Spleen (tissue), 11 donors: ENCODE results near the gene C11orf91. TPM values are rescaled to one million over a fixed set of nuclear protein-coding genes. Genes with fewer than 3 reads are reported as not detected.

Source experiments
- DNase-seq: peaks from one replicate; pipeline ENCODE4 v3.0.0-alpha.2; 2020
- H3K27ac ChIP-seq, 8 donors: fragments of 200-600 bp; sonication (generic) in 7 of 8; 1 replicate in 4 of 8; 2 replicates in 4 of 8; pipeline versions ENCODE4 v1.5.0 to v1.8.0; 2016 to 2021; ENCODE audit warnings: inconsistent platforms in 4 of 8, mild to moderate bottlenecking in 4 of 8, moderate library complexity in 1 of 8
- H3K27me3 ChIP-seq, 7 donors: fragments of 200-600 bp; sonication (generic) in 6 of 7; replicated peaks in 1 of 7; 1 replicate in 4 of 7; 2 replicates in 3 of 7; pipeline versions ENCODE4 v1.5.0 to v1.8.0; 2016 to 2021; ENCODE audit warnings: inconsistent platforms in 3 of 7, mild to moderate bottlenecking in 1 of 7
- H3K36me3 ChIP-seq, 6 donors: fragments of 200-600 bp; sonication (generic) in 5 of 6; 1 replicate in 4 of 6; 2 replicates in 2 of 6; pipeline versions ENCODE4 v1.5.0 to v1.8.0; 2016 to 2021; ENCODE audit warnings: inconsistent platforms in 2 of 6
- H3K4me1 ChIP-seq, 6 donors: fragments of 200-600 bp; sonication (generic) in 5 of 6; 1 replicate in 3 of 6; 2 replicates in 3 of 6; pipeline versions ENCODE4 v1.5.0 to v1.8.0; 2016 to 2021; ENCODE audit warnings: inconsistent platforms in 3 of 6
- H3K4me3 ChIP-seq, 8 donors: fragments of 200-600 bp; sonication (generic) in 7 of 8; 1 replicate in 4 of 8; 2 replicates in 4 of 8; pipeline versions ENCODE4 v1.5.0 to v1.8.0; 2016 to 2021; ENCODE audit warnings: inconsistent platforms in 4 of 8, mild to moderate bottlenecking in 4 of 8, moderate library complexity in 2 of 8
- H3K9me3 ChIP-seq, 8 donors: fragments of 200-600 bp; sonication (generic) in 7 of 8; 1 replicate in 4 of 8; 2 replicates in 4 of 8; pipeline versions ENCODE4 v1.5.0 to v1.8.0; 2016 to 2021; ENCODE audit warnings: inconsistent platforms in 4 of 8
- CTCF ChIP-seq, 11 experiments: fragments of 200-600 bp in 7 of 11; fragments of 450-650 bp in 4 of 11; sonication (generic) in 4 of 11; IDR thresholded peaks in 8 of 11; conservative IDR thresholded peaks in 3 of 11; 1 replicate in 7 of 11; 2 replicates in 4 of 11; pipeline versions ENCODE4 v1.4.0 to v1.8.0; 2016 to 2021; ENCODE audit warnings: antibody characterized with exemption in 11 of 11, inconsistent platforms in 4 of 11, mild to moderate bottlenecking in 1 of 11
- POLR2A ChIP-seq, 3 donors: fragments of 450-650 bp; IDR thresholded peaks; one replicate each; pipeline ENCODE4 v1.5.1; 2017; ENCODE audit warnings: antibody characterized with exemption in 3 of 3, mild to moderate bottlenecking in 1 of 3
- POLR2AphosphoS5 ChIP-seq, 3 donors: sonication (generic); formaldehyde crosslinking; IDR thresholded peaks; one replicate each; pipeline ENCODE4 v1.5.1; 2017; ENCODE audit warnings: antibody characterized with exemption in 3 of 3
- WGBS, 5 donors: extraction: QIAGEN DNeasy Blood & Tissue Kit in 3 of 5; methylation state at CpG; one replicate each; pipeline versions ENCODE4 v1.1.5 to v1.1.7; 2013 to 2018; 5-methylcytosine and 5-hydroxymethylcytosine counted together
- intact Hi-C: fragments of 100-400 bp; cut with DNase I; formaldehyde crosslinking; loops from one replicate; pipeline ENCODE4 v1.15.0; 2023; ENCODE audit warnings: low total_unique reads
- polyA plus RNA-seq, 3 donors: library from polyadenylated mRNA; stranded (reverse); fragments of 200-250 nt; gene quantifications; one replicate each; pipeline ENCODE4 v1.2.1, GENCODE V29; 2013
- total RNA-seq, 7 donors: library from RNA; depleted of rRNA in 3 of 7; stranded (reverse); fragments of >200 nt in 3 of 7; fragmentation: NEBNext Ultra II Directional in 4 of 7; extraction: Animal tissue kit (Norgen Biotek cat#: 25700) in 4 of 7; gene quantifications; one replicate each; pipeline versions ENCODE4 v1.1.0 to v1.2.1, GENCODE V29; 2016 to 2021
- donor health status: healthy with polysubstance abuse.
- donor health status: DM: no; HTN: no; CAD: no; lungs with moderate emphysema.
- donor health status: DM: no; HTN: no; CAD: no.
- donor health status: Bipolar disorder and iron deficiency.
- donor health status: healthy.
- donor health status: DM: no; HTN: no; CAD: no.
- donor health status: DM: yes; HTN: yes; CAD: no.

C11orf91 gene
- total and polyA plus RNA-seq, 10 donors, result 0.85 TPM; not detected in 9

DNA sequence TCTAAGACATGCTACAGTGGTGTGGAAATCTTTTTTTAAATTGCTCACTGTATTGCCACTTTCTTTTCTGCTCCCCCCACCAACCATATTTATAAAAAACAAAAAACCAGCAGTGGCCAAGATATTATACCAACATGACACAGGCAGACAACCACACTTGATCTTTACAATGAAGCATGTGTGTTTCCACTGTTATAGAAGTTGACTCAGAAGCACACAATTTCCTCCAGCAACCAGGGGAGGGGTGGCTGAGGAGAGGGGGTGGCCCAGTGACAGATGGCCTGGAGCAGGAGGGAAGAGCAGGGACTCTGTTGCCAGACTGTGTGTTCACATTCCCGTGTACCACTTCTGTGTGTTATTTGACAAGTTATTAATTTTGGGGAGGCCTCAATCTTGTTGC, 20.8 kb upstream of the C11orf91 start:
- Histone ChIP-seq H3K4me3 (no peak overlapping the region), H3K4me1 (peaks cover 13 to 48% (median 34%) of the 10 kb centered on the region in 6 donors)
- 44 to 73% (median 55%) methylated on average over 1 of the region's 1 CpG for WGBS, 5 donors

GRCh38 chr11:33719587-33719986, 19.0 kb upstream of the C11orf91 start:
- intact Hi-C loops, result no loop called here
- WGBS, 5 donors, result 77 to 86% (median 81%) methylated on average over 5 of the region's 5 CpGs
- H3K27ac ChIP-seq, result no peak overlapping the region

More for the DNA sequence above, 20.8 kb upstream of the C11orf91 start:
- no peak for DNase-seq
- Histone ChIP-seq H3K36me3 (peaks cover 0 to 64% (median 31%) of the 10 kb centered on the region in 6 donors), H3K9me3 (no peaks in the 10 kb centered on the region), H3K27me3 (no peaks in the 10 kb centered on the region), H3K27ac (peak overlapping the region in 3 of 8 donors; percentile 32 to 79 (median 73))
- TF ChIP-seq POLR2AphosphoS5 (IDR thresholded peaks at IDR 0.05), result no peak
- no peak for TF ChIP-seq POLR2A (IDR thresholded peaks at IDR 0.05)
- no peak for TF ChIP-seq CTCF (IDR thresholded peaks at IDR 0.05 in 8 of 11, conservative IDR thresholded peaks at IDR 0.05 in 3 of 11)
- intact Hi-C loops, result no loop called here

GRCh38 chr11:33718440-33718839, 17.8 kb upstream of the C11orf91 start:
- Histone ChIP-seq H3K27ac (no peak overlapping the region), H3K4me3 (no peak overlapping the region), H3K4me1 (peaks cover 5 to 26% (median 13%) of the 10 kb centered on the region in 6 donors), H3K27me3 (no peaks in the 10 kb centered on the region), H3K36me3 (peaks cover 0 to 94% (median 40%) of the 10 kb centered on the region in 6 donors), H3K9me3 (no peaks in the 10 kb centered on the region)
- no peak for TF ChIP-seq CTCF (IDR thresholded peaks at IDR 0.05 in 8 of 11, conservative IDR thresholded peaks at IDR 0.05 in 3 of 11)
- TF ChIP-seq POLR2AphosphoS5 (IDR thresholded peaks at IDR 0.05), result no peak
- no peak for TF ChIP-seq POLR2A (IDR thresholded peaks at IDR 0.05)
- intact Hi-C loops, result no loop called here
- 77 to 89% (median 85%) methylated on average over 2 of the region's 2 CpGs for WGBS, 5 donors
- DNase-seq, result no peak

More at GRCh38 chr11:33719587-33719986, 19.0 kb upstream of the C11orf91 start:
- H3K27me3 ChIP-seq, result no peaks in the 10 kb centered on the region
- H3K4me3 ChIP-seq, result no peak overlapping the region
- DNase-seq, result no peak
- TF ChIP-seq POLR2AphosphoS5 (IDR thresholded peaks at IDR 0.05) (no peak), CTCF (IDR thresholded peaks at IDR 0.05 in 8 of 11, conservative IDR thresholded peaks at IDR 0.05 in 3 of 11) (no peak), POLR2A (IDR thresholded peaks at IDR 0.05) (no peak)
- peaks cover 9 to 36% (median 25%) of the 10 kb centered on the region in 6 donors for H3K4me1 ChIP-seq
- no peaks in the 10 kb centered on the region for H3K9me3 ChIP-seq
- H3K36me3 ChIP-seq, result peaks cover 0 to 83% (median 35%) of the 10 kb centered on the region in 6 donors

GRCh38 chr11:33716243-33716642, 15.6 kb upstream of the C11orf91 start:
- peaks cover 0 to 12% (median 0%) of the 10 kb centered on the region in 6 donors for H3K4me1 ChIP-seq
- peaks cover 0 to 100% (median 48%) of the 10 kb centered on the region in 6 donors for H3K36me3 ChIP-seq
- no peaks in the 10 kb centered on the region for H3K9me3 ChIP-seq
- no peaks in the 10 kb centered on the region for H3K27me3 ChIP-seq
- no peak overlapping the region for H3K27ac ChIP-seq
- WGBS, 5 donors, result 80 to 92% (median 84%) methylated on average over 2 of the region's 2 CpGs
- intact Hi-C loops, result no loop called here
- no peak for DNase-seq
- TF ChIP-seq POLR2AphosphoS5 (IDR thresholded peaks at IDR 0.05) (no peak), CTCF (IDR thresholded peaks at IDR 0.05 in 8 of 11, conservative IDR thresholded peaks at IDR 0.05 in 3 of 11) (peak in 5 of 11 experiments; percentile 14 to 28 (median 18))
- no peak overlapping the region for H3K4me3 ChIP-seq
